GM19372 (cell line): Measurements from ENCODE around the gene LIFR.

Experiments
- ATAC-seq: cut with Tn5 transposase; IDR thresholded peaks from one replicate; pipeline ENCODE4 v1.9.1; 2021; ENCODE audit warnings: mild to moderate bottlenecking, low read depth, moderate library complexity; ENCODE audit not compliant: unreplicated experiment

The LIFR gene

DNA sequence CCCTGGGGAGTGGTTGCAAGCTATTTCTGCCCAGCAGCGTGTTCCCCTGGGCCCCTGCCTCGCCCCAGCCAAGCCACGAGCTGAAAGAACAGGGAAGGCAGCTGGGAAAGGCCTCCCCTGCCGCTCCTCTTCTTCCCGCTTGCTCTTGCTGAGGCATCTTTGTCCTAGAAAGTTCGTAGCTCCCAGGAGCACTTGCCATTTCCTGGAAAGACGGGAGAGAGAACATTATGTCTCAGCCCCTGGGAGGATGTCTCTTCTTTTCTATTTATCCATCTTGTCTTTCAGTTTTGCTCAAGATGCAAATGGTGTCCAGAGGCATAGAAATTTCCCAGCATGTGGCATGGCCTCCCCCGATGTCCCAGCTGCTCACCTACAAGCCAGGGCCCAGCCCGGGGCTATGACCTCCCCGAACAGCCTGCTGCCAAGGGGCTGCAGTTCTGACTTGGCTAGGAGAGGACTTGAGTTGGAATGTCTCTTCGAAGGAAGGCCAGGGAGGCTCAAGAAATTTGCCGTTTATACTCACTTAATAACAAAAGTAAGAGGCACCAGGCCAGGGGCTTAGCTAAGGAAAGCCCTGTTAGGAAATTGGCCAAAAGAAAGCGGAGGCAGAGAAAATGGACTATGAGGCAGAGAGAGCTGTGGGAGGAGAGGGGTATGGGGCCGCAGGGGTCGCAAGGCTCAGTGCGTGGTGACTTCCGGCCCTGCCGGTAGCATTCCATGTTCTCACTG is 87.3 kb downstream of the LIFR start:
- ATAC-seq = no peak

DNA sequence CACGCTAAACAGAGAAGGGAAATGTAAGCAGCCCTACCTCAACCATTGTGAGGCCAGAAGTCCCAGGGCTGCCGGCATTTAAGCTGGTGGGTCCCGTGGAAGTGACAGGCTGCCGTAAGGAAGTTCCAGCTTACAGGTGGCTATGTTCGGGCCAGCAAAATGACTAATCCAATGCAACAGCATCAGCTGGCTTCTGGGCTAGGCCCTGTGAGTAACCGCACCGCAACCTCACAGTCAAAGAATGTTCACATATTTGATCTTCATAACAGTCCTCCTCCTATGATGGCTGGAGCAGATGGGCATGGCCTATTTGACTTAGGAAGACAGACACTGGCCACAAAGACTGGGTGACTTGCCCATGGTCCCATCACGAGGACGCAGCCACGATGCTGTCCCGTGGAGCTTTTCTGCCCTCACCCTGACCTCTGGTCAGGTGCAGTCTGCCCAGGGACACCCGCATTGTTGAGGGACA is 88.2 kb downstream of the LIFR start:
- no peak for ATAC-seq

DNA sequence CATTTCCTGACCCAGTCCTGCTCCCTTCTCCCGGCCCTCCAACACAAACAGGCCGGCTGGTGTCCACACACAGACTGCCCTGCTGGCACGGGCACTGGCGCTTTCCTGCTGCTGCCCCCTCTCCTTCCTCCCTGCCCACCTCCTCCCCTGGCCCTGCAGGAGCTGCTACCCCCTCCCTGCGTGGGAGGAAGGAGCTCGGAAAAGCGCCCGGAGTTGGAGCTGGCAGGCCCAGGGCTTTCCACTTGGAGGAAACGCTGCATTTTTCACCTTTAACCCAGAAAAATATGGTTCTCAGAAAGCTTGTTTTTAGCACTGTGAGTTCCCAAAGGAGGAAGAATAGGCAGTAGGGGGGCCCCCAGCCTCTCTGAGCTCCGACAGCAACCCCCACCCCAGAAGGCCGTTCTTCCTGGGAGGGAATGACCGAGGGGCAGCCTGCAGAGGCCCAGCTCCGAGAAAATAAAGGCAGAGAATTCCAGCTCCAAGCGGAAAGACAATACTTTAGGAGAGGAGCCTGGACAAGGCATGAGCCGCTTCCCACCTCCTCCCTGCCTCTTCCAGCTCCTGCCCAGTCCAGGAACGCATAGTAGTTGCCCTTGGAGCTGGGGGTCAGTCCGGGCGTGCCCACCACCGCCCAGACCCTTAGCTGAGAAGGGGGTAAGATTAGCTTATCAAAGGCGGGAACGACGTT is 88.9 kb downstream of the LIFR start:
- ATAC-seq = no peak

DNA sequence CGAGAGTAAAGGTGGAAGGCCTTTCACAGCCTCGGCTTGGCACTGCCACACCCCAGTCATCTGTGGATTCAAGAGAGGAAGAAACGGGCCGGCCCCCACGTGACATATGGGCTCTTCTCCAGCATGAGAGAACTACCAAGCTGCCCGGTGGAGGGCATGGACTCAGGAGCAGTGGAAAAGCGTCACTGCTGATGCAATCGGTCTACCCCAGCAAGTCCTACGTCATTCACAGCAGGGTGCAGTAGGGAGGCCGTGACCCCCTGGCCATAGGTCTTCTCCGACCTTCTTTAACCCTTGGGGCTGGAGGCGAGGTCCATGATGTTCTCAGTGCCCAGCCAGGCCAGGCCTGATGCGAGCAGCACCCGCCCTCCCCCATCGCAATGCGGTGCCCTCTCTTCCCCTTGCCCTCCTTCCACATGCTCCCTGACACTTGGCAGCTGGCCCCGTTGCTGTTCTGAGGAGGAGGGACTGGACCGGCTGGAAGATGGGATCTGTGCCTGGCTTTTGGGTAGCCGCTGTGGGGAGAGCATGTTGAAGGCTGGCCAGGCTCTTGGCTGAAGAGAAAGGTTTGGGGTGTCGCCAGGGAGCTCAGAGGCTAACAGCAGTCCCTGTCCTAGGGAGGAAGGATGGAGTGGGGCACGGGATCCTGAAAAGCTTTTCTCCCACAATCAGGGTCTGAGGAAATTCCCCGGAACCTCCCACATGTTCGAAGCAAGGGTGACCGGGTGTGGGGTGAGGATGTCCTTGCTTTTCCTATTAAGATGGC is 89.8 kb downstream of the LIFR start:
- no peak for ATAC-seq

DNA sequence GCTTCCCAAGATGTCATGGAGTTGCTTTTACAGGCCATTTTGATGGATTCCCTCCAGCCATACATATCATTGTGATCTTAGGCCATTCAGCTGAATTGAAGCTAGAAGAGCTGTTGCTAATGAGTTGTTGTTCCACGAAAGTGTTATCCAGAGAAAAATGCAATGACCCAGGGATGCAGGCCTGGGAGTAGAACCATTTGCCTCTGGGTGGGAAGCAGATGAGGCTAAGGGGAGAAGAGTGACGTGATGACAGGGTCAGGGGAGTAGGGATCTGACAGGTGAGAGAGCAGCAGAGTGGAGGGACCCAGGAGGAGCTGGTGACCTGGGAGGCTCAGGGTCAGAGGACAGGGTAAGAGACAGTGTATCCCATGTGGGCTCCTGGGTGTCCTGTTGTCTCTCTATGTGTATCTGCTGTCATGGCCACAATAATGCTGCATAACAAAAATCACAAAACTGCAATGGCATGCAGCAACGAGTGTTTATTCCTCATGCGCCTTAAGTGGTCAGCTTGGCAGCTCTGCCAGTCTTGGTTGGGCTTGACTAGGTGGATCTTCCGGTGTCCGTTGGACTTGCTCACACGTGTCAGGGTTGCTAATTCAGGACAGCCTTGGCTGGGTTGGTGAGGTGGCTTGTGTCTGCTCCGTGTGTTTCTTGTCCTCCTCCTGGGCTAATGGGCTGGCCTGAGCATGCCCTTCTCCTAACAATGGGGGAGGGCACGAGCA is 90.6 kb downstream of the LIFR start:
- ATAC-seq = no peak

DNA sequence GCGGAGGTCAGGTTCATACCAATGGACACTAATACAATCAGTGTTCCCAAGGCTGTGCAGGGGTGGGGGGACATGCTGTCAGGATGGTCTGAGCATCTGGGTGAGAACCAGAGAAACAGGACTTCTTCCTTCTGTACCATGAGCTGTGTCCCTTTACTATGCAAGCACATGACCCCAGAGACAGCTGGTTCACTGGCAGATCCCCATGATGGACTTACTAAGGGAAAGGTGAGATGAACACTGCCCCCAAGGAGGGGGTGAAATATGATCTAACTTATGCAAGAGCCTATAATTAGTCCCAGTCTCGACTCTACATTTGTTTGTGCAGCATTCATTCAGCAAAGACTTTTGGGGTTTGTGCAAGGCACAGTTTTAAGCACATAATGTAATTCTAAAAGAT is 91.4 kb downstream of the LIFR start:
- ATAC-seq = no peak

DNA sequence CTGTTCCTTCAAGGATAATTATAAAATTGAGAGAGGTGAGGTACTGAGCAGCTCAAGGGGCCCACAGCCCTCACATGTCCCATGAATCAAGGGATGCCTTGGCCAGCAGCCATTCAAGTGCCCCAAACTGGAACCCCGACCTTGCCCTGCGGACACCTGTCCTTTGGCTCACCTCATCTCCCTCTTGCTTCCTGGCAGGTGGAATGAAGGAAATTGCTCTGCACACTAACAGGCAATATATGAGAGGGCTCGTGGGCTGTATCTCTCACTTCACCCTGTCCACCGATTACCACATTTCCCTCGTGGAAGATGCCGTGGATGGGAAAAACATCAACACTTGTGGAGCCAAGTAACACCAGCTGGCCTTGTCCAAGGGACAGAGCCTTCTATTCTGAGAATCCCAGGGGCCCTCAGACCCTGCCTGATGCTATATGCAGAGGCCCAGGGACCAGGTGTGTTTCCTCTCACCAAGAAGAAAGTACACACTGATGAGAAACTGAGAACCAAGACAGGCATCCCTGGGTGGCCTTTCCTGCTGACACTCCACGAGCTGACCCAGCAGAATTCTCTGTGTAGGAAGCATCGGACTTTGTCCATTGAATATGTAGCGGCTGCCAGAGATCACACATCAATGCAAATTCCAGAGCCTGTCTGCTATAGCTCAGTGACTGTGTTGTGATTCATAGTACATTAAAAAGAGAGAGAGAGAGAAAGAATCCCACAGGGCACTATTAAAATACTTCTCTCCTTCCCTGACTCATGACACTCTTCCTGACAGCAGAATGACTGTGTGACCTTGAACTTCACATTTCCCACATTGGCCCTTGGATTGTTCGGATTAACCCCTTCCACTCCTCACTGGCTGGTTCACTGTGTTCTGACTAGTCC is 92.6 kb downstream of the LIFR start:
- no peak for ATAC-seq

DNA sequence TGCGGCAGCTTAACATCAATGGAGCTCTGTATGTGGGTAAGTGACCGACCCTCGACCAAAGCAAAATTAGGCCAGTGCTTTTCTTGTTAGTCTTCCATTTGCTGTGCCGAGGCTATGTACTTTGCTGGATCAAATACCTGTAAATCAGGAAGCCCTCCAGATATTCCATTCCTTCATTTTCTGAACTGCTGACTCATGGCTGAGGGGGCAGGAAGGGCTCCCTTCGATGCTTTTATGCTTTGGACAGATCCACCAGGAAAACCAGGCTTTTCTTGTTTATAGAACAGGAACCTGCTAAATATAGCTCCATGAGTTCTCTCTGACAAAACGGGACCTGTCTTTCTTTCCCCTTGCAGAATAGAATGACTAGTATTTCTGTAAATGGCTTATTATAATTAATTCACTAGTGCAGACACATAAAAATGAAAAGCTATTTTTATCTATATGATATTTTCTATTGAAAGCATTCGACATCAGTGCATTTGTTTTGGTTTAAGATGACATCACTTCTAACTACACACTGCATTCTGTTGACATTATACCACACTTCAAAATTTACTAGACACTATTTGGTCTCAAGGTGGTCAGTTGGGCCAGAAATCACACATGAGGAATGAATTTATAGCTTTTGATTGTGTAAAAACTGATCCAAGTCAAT is 93.3 kb downstream of the LIFR start:
- no peak for ATAC-seq

DNA sequence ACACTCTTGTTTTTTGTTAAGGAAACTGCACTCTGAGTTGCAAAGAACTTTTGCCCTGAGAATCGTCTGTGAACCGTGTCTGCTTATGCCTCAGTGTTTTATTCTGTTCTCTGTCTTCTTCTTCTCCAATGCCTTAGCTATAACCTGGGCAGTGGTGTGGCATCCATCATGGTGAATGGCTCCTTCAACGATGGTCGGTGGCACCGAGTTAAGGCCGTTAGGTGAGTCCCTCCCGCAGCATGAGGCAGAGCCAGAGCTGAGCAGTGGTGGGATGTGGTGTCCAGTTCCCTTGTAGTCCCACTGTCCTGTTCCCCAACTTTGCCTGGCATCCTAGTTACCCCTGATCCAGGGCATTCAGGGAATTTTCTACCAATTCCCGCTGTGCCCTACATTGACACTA is 98.3 kb downstream of the LIFR start:
- ATAC-seq = no peak

DNA sequence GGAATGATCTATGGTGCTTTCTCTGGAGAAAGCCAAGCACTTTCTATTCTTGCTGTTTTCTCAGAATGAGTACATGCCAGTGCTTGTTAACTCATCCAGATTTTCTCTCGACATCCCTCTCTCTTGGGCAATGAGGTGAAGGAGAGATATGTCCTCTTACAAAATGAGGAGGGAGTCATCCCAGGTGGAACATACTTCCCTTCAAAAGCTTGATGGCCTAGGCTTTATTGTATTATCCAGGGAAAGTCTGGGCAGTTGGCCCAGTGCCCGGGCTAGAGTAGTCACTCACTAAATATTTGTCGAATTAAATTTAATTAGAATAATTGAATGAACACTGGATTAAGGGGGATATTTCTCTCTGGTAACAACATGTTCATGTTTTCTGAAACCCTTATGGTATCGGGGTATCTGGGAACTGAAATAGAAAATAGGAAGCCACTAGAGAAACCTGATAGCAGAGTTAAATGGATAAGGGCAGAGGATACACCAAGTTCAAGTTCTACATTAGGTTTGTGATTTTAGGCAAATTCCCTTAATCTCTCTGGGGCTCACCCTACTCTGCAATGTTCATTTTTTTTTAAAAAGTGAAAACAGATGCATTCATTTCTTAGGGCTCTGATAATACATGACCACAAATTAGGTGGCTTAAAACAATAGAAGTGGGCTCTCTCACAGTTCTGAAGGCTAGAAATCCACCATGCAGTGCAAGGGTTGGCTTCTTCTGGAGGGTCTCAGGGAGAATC is 99.6 kb downstream of the LIFR start:
- no peak for ATAC-seq

DNA sequence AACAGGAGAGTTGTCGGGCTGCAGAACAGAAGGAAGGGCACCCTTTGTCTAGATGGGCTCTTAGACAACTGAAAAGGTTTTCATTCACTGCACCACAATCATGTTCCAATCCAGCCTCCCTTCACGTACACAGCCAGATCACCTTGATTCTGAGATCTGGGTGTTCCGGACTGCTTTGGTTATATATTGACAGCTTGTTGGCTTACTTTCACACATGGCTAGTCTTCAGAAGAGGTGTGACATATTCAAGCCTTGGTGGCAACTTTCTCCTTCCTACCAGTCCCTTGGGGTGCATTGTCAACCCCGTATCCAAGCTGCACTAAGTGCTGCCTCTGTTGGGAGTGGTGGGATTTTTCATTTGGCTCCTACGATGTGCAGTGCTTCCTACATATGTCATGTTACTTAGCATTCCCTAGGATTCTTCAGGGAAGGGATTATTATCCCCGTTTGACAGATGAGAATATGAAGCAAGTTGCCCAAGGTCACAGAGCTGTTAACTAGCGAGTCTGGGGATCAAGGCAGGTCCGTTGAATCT is 100.6 kb downstream of the LIFR start:
- peak; percentile 34 for ATAC-seq

DNA sequence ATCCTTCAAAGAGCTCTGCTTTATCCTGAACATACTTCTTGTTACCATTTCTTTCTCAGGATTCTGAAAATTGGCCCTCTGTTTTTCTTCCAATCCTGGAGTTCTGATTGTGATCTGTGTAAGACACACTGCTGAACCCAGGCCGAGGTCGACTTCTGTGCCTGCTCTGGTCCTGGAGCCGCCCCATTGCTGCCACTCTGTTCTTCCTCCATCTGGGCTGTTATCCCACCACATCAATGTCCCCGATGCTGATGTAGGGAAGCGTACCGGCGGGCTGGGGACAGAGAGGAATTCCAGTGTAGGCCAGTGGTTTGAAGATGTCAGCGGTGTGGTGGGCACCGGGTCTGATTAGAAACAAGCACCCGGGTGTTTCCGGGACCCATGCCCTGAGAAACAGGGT is 102.5 kb downstream of the LIFR start:
- peak; percentile 3 for ATAC-seq

DNA sequence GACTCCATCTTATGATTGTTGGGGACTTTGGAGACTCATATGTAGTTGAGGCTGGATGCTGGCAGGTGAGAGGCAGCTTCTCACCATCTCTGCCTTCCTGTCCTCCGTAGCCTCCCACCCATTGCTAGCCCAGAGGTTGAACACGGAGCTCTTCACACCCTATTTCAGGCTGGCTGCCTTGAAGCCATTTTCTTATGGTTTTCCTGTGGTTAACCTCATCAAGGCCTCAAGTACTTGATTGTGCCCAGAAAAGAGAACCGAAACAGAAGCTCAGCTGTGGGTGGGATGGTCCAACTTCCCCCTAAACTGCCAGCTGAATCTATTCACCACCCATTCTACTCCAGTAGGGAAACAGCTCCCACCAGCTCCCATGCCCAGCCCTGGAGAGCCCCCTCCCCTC is 102.9 kb downstream of the LIFR start:
- peak; percentile 98 for ATAC-seq

DNA sequence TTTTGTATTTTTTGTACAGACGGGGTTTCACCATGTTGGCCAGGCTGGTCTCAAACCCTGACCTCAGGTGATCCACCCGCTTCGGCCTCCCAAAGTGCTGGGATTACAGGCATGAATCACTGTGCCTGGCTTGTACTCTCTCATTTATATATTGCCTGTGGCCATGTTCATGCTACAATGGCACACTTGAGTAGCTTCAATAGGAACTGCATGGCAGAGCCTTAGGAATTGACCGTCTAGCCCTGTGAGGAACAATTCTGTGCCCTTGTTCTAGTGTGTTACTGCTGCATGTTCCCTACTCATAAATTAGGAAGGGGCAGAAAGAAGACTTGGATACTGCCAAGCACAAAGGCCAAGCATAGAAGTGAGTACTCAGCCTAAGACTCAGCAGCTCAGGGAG is 104.2 kb downstream of the LIFR start:
- ATAC-seq = no peak

DNA sequence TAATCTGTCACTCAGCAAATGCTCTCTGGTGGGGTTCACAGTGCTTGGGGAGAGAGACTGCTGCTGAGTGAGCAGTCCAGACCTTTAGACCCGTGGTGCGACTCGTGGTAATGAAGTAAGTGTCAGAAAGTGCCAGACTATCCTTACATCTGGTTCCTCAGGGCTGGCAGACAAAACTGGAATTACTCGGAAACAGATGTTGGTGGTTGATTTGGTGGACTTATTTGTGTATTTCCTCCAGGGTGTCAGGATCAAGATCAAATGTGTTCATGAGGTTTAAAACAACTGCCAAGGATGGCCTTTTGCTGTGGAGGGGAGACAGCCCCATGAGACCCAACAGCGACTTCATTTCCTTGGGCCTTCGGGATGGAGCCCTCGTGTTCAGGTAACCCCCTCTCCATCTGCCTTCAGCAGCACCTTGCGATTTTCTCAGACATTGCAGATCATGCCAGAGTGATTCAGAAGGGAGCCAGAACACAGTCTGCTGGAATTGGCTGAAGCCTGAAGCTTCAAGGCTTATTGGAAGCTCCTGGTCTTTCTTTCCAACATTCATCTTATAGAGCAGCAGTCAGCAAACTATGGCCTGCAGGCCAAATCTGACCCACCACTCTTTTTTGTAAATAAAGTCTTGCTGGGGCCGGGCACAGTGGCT is 105.2 kb downstream of the LIFR start:
- ATAC-seq = no peak

DNA sequence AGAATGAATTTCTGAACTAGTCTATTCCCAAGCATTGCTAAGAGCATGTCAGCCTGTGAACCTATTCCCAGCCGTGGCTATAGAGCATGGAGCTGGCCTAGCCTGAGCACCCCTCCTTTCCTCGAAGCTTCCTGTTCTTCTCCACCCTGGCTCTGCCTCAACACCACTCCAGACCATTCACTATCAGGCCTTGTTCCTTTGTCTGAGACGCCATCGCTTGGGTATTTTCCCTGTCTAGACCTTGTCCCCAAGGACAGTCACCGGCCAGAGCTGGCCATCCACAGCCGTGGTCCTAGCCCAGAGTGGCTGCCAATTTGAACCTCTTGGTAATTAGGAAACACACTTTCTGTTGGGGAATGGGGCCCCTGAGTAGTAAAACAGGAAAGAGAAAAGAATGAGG is 105.8 kb downstream of the LIFR start:
- no peak for ATAC-seq

DNA sequence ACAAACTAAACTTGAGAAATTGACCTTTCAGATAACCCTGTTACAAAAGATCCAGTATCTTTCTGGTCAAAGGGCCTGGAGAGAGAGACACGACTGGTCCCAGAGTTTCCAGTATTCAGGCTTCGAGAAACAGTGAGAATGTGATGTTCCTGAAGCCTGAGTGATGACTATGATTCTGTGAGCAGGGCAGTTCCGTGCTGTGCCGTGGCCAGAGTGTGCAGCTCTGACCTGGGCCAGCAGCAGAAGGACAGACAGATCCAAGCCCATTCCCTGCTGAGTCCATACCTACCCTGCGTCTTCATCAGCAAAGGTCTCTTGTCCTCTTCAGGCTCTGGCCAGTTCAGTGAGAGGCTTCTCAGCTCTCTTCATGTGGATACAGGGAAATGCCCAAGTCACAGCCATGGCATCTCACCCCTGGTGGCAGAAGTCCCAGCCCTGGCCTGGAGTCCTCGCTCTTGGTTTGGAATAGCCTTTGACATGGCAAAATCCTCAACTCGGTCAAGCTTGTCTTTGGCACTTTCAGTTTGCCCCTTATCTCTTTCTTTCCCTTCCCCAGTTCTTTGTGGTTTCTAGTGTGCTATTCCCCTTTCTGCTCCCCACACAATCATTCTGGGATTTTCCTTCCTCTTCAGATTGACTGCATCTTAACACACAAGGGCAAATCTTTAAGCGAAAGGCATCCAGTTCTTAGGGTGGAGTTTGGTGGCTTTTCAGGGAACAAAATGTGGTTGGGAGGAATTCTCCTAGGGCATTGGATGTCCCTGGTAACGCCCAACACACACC is 107.7 kb downstream of the LIFR start:
- ATAC-seq = no peak
